Measurements from ENCODE around the gene CLBA1.
A peak's percentile ranks its signal among the peaks of the same experiment; 100 is the strongest.
"Not testable (repeated sequence)": the region's sequence is repeated elsewhere in the genome, so short reads cannot be mapped to it uniquely, and the experiment has no call there.

CLBA1 gene

GRCh38 chr14:104985675-104986486 lies at the start of gene CLBA1:
Gene CLBA1, plus strand, starts transcription at chr14:104985788. Its CDS starts 644 bp downstream, at chr14:104986432.
- FAIRE-seq = peak; percentile 91
- DNase-seq (ENCODE audit: low spot score) = peak; percentile 92

GRCh38 chr14:104935955-104936354 lies 49.6 kb upstream of the CLBA1 start:
- no peak for FAIRE-seq
- DNase-seq (ENCODE audit: low spot score) = no peak

- DNase-seq (ENCODE audit: low spot score) = no peak
- FAIRE-seq = no peak
These were observed 49.0 kb upstream of the CLBA1 start for GRCh38 chr14:104936361-104937155.

GRCh38 chr14:104937161-104937560 lies 48.4 kb upstream of the CLBA1 start:
- DNase-seq (ENCODE audit: low spot score) = no peak
- FAIRE-seq = no peak

- no peak for FAIRE-seq
- DNase-seq (ENCODE audit: low spot score) = no peak
These were observed 47.8 kb upstream of the CLBA1 start for GRCh38 chr14:104937694-104938365.

GRCh38 chr14:104938436-104938835 lies 47.2 kb upstream of the CLBA1 start:
- FAIRE-seq = no peak
- DNase-seq (ENCODE audit: low spot score) = no peak

- no peak for FAIRE-seq
- DNase-seq (ENCODE audit: low spot score) = no peak
These were observed 46.6 kb upstream of the CLBA1 start for GRCh38 chr14:104938960-104939359.

GRCh38 chr14:104939666-104940410 lies 45.8 kb upstream of the CLBA1 start:
- no peak for FAIRE-seq
- DNase-seq (ENCODE audit: low spot score) = no peak

GRCh38 chr14:104940526-104941150 lies 45.0 kb upstream of the CLBA1 start:
- no peak for DNase-seq (ENCODE audit: low spot score)

GRCh38 chr14:104941508-104942365 lies 43.9 kb upstream of the CLBA1 start:
- no peak for FAIRE-seq
- no peak for DNase-seq (ENCODE audit: low spot score)

More at GRCh38 chr14:104940526-104941150, 45.0 kb upstream of the CLBA1 start:
- FAIRE-seq = no peak

- no peak for DNase-seq (ENCODE audit: low spot score)
- no peak for FAIRE-seq
These were observed 43.0 kb upstream of the CLBA1 start for GRCh38 chr14:104942586-104942985.

GRCh38 chr14:104943216-104944015 lies 42.2 kb upstream of the CLBA1 start:
- not testable (repeated sequence) for FAIRE-seq; DNase-seq (ENCODE audit: low spot score)

GRCh38 chr14:104944016-104944308 lies 41.6 kb upstream of the CLBA1 start:
- not testable (repeated sequence) for DNase-seq (ENCODE audit: low spot score); FAIRE-seq

GRCh38 chr14:104944436-104945205 lies 41.0 kb upstream of the CLBA1 start:
- not testable (repeated sequence) for DNase-seq (ENCODE audit: low spot score); FAIRE-seq

- not testable (repeated sequence) for FAIRE-seq; DNase-seq (ENCODE audit: low spot score)
These were observed 40.3 kb upstream of the CLBA1 start for GRCh38 chr14:104945266-104945665.

- not testable (repeated sequence) for FAIRE-seq; DNase-seq (ENCODE audit: low spot score)
These were observed 39.3 kb upstream of the CLBA1 start for GRCh38 chr14:104945986-104946965.

GRCh38 chr14:104947201-104947600 lies 38.4 kb upstream of the CLBA1 start:
- FAIRE-seq; DNase-seq (ENCODE audit: low spot score): not testable (repeated sequence)
